ENCODE data around the gene MEDAG.
"Not testable (repeated sequence)": the region's sequence is repeated elsewhere in the genome, so short reads cannot be mapped to it uniquely, and the experiment has no call there.

Gene MEDAG

DNA sequence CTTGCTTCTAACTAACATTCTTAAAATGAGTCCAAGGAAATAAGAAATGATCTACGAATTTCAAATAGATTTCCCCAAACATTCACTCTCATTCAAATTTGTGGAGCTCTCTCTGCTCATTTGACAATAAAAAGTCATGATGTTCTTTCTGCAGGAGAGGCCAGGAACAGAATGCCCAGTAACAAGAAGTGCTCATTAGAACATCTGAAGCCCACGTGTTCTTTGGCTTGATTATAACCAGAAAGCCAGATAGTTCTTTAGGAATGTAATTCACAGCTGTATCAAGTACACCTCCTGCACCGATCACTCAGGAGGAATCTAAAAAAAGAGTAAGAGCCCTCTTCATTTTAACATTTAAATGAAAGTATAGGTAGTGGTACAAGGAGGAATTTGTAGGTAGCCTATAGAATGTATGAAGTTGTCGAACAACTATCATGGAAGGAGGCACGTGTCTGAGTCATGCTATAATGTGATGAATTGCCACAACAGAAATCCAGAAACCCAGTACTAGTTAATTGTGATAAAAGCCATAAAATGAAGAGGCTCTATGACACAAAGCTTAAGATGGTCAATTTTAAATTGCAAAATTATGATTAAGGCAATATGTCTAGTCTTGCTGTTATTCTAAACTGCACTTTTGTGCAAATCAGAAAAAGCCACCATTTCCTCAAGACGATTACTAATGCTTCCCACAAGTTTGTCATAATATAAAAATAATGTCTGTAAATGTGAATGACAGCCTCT, 12.8 kb downstream of the MEDAG start:
- no peak overlapping the region for H3K9ac ChIP-seq (ENCODE audit: low read depth, low read length)
- no peaks in the 10 kb centered on the region for H3K9me3 ChIP-seq (ENCODE audit: control insufficient read depth, insufficient read depth, low read length)
- H3K4me3 ChIP-seq (ENCODE audit: low read depth, low read length) = no peak overlapping the region
- H3K27me3 ChIP-seq (ENCODE audit: control insufficient read depth, insufficient read depth, low read length) = no peaks in the 10 kb centered on the region
- no peaks in the 10 kb centered on the region for H3K36me3 ChIP-seq (ENCODE audit: control insufficient read depth, insufficient read depth, low read length)
- no peaks in the 10 kb centered on the region for H3K4me1 ChIP-seq (ENCODE audit: control insufficient read depth, insufficient read depth, low read length)

DNA sequence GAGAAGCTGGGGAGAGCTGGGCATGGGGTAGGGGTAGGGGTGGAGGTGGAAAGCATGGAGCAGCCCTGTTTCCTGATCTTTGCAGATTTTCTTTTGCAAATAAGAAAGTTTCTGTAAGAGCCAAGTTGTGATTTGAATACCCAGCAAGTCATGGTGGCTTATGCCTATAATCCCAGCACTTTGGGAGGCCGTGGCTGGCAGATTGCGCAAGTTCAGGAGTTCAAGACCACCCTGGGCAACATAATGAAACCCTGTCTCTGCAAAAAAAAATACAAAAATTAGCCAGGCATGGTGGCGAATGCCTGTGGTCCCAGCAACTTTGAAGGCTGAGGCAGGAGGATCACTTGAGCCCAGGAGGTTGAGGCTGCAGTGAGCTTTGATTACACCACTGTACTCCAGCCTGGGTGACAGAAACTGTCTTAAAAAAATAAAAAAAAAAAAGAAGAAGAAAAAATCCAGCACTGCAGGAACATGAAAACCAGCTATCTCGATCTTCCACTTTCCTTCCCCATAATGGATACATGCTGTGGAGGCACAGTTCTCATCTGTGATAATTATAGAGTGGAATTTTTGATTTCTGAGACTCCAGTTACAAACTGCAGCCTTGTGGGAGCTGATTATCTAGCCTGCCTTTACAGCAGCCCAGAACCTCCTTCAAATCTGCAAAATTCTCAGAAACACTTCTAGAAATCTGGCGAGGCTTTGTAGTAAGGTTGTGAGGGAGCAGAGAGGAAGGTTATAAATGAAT, 14.3 kb downstream of the MEDAG start:
- no peaks in the 10 kb centered on the region for H3K4me1 ChIP-seq (ENCODE audit: control insufficient read depth, insufficient read depth, low read length)

DNA sequence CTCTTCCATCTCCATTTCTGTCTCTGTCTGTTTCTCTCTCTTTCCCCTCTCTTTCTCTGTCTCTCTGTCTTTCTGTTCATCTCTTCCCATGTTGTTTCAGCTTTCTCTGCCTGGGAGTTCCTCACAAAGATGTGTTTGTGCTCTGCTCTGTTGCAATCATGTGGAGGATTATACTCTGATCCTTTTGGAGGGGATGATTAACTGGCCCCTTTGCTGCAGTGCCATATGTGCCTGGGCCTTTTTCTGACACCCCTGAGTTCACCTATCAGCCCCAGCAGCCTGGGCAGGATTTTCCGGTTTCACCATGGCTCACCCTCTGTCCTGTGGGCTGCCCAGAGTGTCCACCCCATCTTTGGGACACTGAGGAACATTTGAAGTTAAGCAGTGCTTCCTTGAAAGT, 17.3 kb downstream of the MEDAG start:
- Histone ChIP-seq H3K4me1 (ENCODE audit: control insufficient read depth, insufficient read depth, low read length) (no peaks in the 10 kb centered on the region), H3K9ac (ENCODE audit: low read depth, low read length) (no peak overlapping the region), H3K9me3 (ENCODE audit: control insufficient read depth, insufficient read depth, low read length) (no peaks in the 10 kb centered on the region), H3K4me3 (ENCODE audit: low read depth, low read length) (no peak overlapping the region), H3K27me3 (ENCODE audit: control insufficient read depth, insufficient read depth, low read length) (no peaks in the 10 kb centered on the region), H3K36me3 (ENCODE audit: control insufficient read depth, insufficient read depth, low read length) (no peaks in the 10 kb centered on the region)

More for the DNA sequence above, 14.3 kb downstream of the MEDAG start:
- no peak overlapping the region for H3K4me3 ChIP-seq (ENCODE audit: low read depth, low read length)
- H3K9me3 ChIP-seq (ENCODE audit: control insufficient read depth, insufficient read depth, low read length) = no peaks in the 10 kb centered on the region
- H3K27me3 ChIP-seq (ENCODE audit: control insufficient read depth, insufficient read depth, low read length) = no peaks in the 10 kb centered on the region
- H3K36me3 ChIP-seq (ENCODE audit: control insufficient read depth, insufficient read depth, low read length) = no peaks in the 10 kb centered on the region
- no peak overlapping the region for H3K9ac ChIP-seq (ENCODE audit: low read depth, low read length)

DNA sequence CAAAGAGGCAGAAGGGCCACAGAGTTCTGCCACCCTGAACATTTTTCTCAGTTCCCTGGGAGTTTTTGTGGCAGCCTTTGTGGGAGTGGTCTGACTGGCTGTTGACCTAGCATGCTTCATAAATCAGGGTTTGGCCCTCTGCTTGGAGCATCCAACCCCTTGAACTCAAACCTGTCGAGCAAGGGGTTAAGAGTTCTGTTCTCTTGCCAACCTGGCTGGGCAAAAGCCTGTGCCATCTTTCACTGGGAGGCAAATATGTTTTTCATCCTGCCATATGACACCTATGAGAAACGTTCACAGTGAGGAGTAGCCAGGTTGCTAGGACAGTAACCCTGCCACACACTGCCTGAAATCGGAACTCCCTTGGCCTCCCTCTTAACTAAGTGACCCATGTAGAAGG, 18.6 kb downstream of the MEDAG start:
- Histone ChIP-seq H3K9ac (ENCODE audit: low read depth, low read length) (no peak overlapping the region), H3K36me3 (ENCODE audit: control insufficient read depth, insufficient read depth, low read length) (no peaks in the 10 kb centered on the region), H3K4me3 (ENCODE audit: low read depth, low read length) (no peak overlapping the region), H3K9me3 (ENCODE audit: control insufficient read depth, insufficient read depth, low read length) (no peaks in the 10 kb centered on the region), H3K4me1 (ENCODE audit: control insufficient read depth, insufficient read depth, low read length) (no peaks in the 10 kb centered on the region), H3K27me3 (ENCODE audit: control insufficient read depth, insufficient read depth, low read length) (no peaks in the 10 kb centered on the region)

DNA sequence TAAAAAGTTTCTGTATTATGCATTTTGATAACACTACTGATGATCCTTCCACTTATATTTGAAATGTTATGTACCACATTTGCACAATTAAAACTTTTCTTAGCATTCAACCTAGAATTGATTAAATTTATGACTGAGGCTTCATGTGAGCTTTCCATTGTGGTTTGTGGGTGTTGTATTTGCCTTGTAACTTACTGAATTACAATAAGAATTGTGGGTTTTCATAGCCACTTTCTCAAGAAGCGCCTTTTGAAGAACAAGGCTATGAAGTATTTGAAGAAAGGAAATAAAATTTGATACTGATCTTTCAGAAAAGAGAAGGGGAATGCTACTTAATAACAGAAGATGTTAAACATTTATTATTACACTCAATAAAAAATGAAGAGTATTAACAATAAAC, 19.4 kb downstream of the MEDAG start:
- no peak overlapping the region for H3K9ac ChIP-seq (ENCODE audit: low read depth, low read length)
- H3K27me3 ChIP-seq (ENCODE audit: control insufficient read depth, insufficient read depth, low read length) = no peaks in the 10 kb centered on the region
- H3K36me3 ChIP-seq (ENCODE audit: control insufficient read depth, insufficient read depth, low read length) = no peaks in the 10 kb centered on the region
- no peaks in the 10 kb centered on the region for H3K4me1 ChIP-seq (ENCODE audit: control insufficient read depth, insufficient read depth, low read length)
- H3K4me3 ChIP-seq (ENCODE audit: low read depth, low read length) = no peak overlapping the region
- no peaks in the 10 kb centered on the region for H3K9me3 ChIP-seq (ENCODE audit: control insufficient read depth, insufficient read depth, low read length)

DNA sequence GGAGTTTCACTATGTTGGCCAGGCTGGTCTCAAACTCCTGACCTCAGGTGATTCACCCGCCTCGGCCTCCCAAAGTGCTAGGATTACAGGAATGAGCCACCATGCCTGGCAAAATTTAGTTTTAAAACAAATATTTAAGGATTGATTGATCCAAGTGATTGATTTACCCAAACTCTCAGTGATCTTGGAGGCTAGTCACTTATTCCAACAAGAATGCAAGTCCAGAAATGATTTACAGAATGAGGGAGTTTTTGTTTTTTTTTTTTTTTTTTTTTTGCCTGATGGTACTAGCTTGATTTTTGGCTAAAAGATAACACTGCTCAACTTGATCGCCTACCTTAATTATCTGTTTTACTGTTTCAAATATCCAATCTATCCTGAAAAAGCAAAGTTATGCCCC, 20.7 kb downstream of the MEDAG start:
- no peaks in the 10 kb centered on the region for H3K9me3 ChIP-seq (ENCODE audit: control insufficient read depth, insufficient read depth, low read length)
- H3K9ac ChIP-seq (ENCODE audit: low read depth, low read length) = no peak overlapping the region
- peaks cover 9% of the 10 kb centered on the region for H3K27me3 ChIP-seq (ENCODE audit: control insufficient read depth, insufficient read depth, low read length)
- H3K4me1 ChIP-seq (ENCODE audit: control insufficient read depth, insufficient read depth, low read length) = no peaks in the 10 kb centered on the region
- H3K4me3 ChIP-seq (ENCODE audit: low read depth, low read length) = no peak overlapping the region
- no peaks in the 10 kb centered on the region for H3K36me3 ChIP-seq (ENCODE audit: control insufficient read depth, insufficient read depth, low read length)

DNA sequence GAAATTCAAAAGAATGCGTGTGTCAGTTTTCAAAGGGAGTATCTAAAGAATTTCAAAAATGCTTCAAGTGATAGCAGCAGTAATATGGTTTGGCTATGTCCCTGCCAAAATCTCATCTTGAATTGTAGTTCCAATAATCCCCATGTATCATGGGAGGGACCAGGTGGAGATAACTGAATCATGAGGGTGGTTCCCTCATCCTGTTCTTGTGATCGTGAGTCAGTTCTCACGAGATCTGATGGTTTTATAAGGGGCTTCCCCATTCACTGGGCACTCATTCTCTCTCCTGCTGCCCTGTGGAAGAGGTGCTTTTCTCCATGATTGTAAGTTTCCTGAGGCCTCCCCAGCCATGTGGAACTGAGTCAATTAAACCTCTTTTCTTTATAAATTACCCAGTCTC, 21.1 kb downstream of the MEDAG start:
- not testable (repeated sequence) for H3K9me3 ChIP-seq (ENCODE audit: control insufficient read depth, insufficient read depth, low read length); H3K4me3 ChIP-seq (ENCODE audit: low read depth, low read length); H3K9ac ChIP-seq (ENCODE audit: low read depth, low read length); H3K36me3 ChIP-seq (ENCODE audit: control insufficient read depth, insufficient read depth, low read length); H3K4me1 ChIP-seq (ENCODE audit: control insufficient read depth, insufficient read depth, low read length)
- H3K27me3 ChIP-seq (ENCODE audit: control insufficient read depth, insufficient read depth, low read length) = peaks cover 13% of the 10 kb centered on the region

DNA sequence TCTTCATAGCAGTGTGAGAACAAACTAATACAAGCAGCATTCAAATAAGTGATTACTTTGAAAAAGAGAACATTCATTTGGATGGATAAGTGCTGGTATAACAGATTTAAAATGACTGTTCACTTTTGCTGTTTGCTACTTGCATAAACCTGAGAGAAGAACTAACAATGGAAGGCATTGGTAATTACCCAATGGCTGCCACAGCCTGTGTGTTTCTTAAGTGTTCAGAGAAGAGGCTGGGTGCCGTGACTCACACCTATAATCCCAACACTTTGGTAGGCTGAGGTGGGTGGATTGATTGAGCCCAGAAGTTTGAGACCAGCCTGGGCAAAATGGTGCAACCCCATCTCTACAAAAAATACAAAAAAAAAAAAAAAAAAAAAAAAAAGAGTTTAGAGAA, 21.5 kb downstream of the MEDAG start:
- H3K9me3 ChIP-seq (ENCODE audit: control insufficient read depth, insufficient read depth, low read length) = no peaks in the 10 kb centered on the region
- H3K4me3 ChIP-seq (ENCODE audit: low read depth, low read length) = no peak overlapping the region
- H3K9ac ChIP-seq (ENCODE audit: low read depth, low read length) = no peak overlapping the region
- peaks cover 15% of the 10 kb centered on the region for H3K27me3 ChIP-seq (ENCODE audit: control insufficient read depth, insufficient read depth, low read length)
- peaks cover 2% of the 10 kb centered on the region for H3K4me1 ChIP-seq (ENCODE audit: control insufficient read depth, insufficient read depth, low read length)
- no peaks in the 10 kb centered on the region for H3K36me3 ChIP-seq (ENCODE audit: control insufficient read depth, insufficient read depth, low read length)

DNA sequence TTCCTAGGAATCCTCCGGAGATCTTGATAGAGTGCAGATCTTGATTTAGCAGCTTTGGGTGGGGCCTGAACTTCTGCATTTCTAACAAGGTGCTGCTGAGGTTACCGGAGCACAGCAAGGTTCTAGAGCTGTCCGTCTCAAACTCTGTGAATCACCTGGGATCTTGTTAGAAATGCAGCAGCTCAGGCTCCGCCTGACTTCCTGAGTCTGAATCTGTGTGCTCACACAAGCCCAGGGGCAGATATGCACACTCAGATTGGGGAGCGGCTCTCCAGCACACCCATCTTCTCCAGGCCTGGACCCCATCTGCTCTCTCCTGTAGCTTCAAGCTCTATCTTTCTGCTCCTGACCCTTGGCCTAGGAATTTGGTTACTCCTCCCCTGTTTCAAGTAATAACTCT, 22.9 kb downstream of the MEDAG start:
- Histone ChIP-seq H3K27me3 (ENCODE audit: control insufficient read depth, insufficient read depth, low read length) (peaks cover 27% of the 10 kb centered on the region), H3K9me3 (ENCODE audit: control insufficient read depth, insufficient read depth, low read length) (no peaks in the 10 kb centered on the region), H3K9ac (ENCODE audit: low read depth, low read length) (no peak overlapping the region), H3K4me3 (ENCODE audit: low read depth, low read length) (no peak overlapping the region), H3K4me1 (ENCODE audit: control insufficient read depth, insufficient read depth, low read length) (peaks cover 8% of the 10 kb centered on the region), H3K36me3 (ENCODE audit: control insufficient read depth, insufficient read depth, low read length) (no peaks in the 10 kb centered on the region)

DNA sequence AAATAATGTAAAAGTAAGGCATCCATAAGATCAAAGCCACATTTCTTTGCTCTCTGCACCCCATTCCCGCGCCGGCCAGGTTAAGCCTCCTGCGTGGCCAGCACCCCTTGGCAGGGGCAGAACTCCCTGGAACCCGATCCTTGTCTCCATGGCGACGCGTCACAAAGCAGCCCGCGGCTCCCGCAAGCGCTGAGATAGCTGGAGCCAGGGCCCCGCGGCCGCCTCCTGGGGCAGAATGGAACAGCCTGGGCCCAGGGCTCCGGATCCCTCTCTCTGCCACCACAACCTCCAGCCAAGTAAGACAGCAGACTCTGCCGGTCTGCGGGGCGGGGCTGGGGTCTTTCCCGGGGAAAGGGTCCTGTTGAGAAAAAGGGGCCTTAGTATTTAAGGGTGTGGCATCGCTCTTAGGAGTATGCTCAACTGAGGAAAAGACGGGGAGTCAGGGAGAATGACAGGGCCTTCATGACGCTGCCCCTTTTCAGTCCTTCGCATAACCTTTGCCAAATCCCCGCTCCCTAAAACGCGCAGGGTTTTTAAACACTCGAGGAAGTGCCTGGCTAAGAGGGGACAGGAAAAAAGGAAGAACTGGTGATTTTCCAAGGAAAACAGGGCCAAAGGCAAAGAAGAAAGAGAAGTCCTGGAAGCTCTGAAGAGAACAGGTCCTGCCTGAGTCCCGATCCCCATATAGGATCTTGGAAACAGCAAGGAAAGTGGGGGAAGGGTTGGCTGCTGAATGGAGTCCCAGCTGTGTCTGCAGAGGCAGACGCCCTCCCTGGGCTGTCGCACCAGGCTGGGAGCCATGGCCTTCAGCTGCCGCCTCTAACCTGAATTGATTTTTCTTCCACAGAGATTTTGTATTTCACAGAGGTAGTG, 26.6 kb downstream of the MEDAG start, which contains the start of gene TEX26:
Gene TEX26, plus strand, starts transcription at position 176 of the 873 bp plus-strand sequence. Its CDS starts 60 bp downstream, at position 236.
- no peaks in the 10 kb centered on the region for H3K36me3 ChIP-seq (ENCODE audit: control insufficient read depth, insufficient read depth, low read length)
- peaks cover 27% of the 10 kb centered on the region for H3K27me3 ChIP-seq (ENCODE audit: control insufficient read depth, insufficient read depth, low read length)
- peaks cover 8% of the 10 kb centered on the region for H3K4me1 ChIP-seq (ENCODE audit: control insufficient read depth, insufficient read depth, low read length)
- no peaks in the 10 kb centered on the region for H3K9me3 ChIP-seq (ENCODE audit: control insufficient read depth, insufficient read depth, low read length)
- peak within 1 kb of the TSS; percentile 58 for H3K4me3 ChIP-seq (ENCODE audit: low read depth, low read length)
- H3K9ac ChIP-seq (ENCODE audit: low read depth, low read length) = no peak within 1 kb of the TSS

DNA sequence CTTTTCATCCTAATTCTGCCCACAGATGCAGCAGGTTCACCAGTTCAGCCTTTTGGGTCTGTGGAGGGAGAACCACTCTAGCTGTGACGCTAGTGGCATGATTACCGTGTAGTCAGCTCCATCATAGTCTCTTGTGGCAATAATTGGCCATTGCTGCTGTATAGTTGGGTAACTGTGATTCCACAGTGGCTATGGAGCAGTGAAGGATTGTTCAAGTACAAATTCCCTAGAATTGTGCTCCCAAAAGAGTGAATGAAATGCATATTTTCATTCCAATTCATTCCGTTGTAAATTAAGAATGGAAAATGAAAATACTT, 27.2 kb downstream of the MEDAG start:
- Histone ChIP-seq H3K4me3 (ENCODE audit: low read depth, low read length) (peak overlapping the region; percentile 58), H3K27me3 (ENCODE audit: control insufficient read depth, insufficient read depth, low read length) (peaks cover 27% of the 10 kb centered on the region), H3K9ac (ENCODE audit: low read depth, low read length) (no peak overlapping the region)

More for the DNA sequence above, 27.2 kb downstream of the MEDAG start:
- Histone ChIP-seq H3K9me3 (ENCODE audit: control insufficient read depth, insufficient read depth, low read length) (no peaks in the 10 kb centered on the region), H3K4me1 (ENCODE audit: control insufficient read depth, insufficient read depth, low read length) (peaks cover 8% of the 10 kb centered on the region), H3K36me3 (ENCODE audit: control insufficient read depth, insufficient read depth, low read length) (no peaks in the 10 kb centered on the region)
